HepG2 (cell line): ENCODE measurements around the gene DACT2.

Experiments
- ATF1 ChIP-seq: IDR thresholded peaks from 2 replicates; pipeline ENCODE4 v1.6.1; 2016; ENCODE audit warnings: mild to moderate bottlenecking, control low read depth
- CHD4 ChIP-seq: fragments of 200-600 bp; sonication (generic); IDR thresholded peaks from 2 replicates; pipeline ENCODE4 v1.7.0; 2017; ENCODE audit warnings: mild to moderate bottlenecking, low read length, borderline replicate concordance
- FOXA1 ChIP-seq, 2 experiments: fragments of 450-650 bp in 1 of 2; sonication (generic) in 1 of 2; formaldehyde crosslinking in 1 of 2; IDR thresholded peaks; 2 replicates each; pipeline versions ENCODE4 v1.4.0 to v1.6.1; 2016 to 2020; ENCODE audit warnings: missing genetic modification reagents in 1 of 2
- SAFB2 ChIP-seq: sonication (generic); formaldehyde crosslinking; IDR thresholded peaks from 2 replicates; pipeline ENCODE4 v1.5.1; 2020; ENCODE audit warnings: missing genetic modification reagents, low read depth, mild to moderate bottlenecking, borderline replicate concordance
- XBP1 ChIP-seq: sonication (generic); formaldehyde crosslinking; IDR thresholded peaks from 2 replicates; pipeline ENCODE4 v1.5.0; 2020; ENCODE audit warnings: missing genetic modification reagents
- ZNF274 ChIP-seq: sonication (generic); formaldehyde crosslinking; IDR thresholded peaks from 2 replicates; pipeline ENCODE4 v1.5.1; 2020; ENCODE audit warnings: mild to moderate bottlenecking, missing genetic modification reagents
- ZNF547 ChIP-seq: sonication (generic); formaldehyde crosslinking; IDR thresholded peaks from 2 replicates; pipeline ENCODE4 v1.5.1; 2020; ENCODE audit warnings: mild to moderate bottlenecking, missing genetic modification reagents
- TF ChIP-seq, protein P1 (sequence below): sonication (generic); formaldehyde crosslinking; IDR thresholded peaks from 2 replicates; pipeline ENCODE4 v1.5.0; 2020; ENCODE audit warnings: mild to moderate bottlenecking, missing genetic modification reagents, moderate library complexity

DNA sequence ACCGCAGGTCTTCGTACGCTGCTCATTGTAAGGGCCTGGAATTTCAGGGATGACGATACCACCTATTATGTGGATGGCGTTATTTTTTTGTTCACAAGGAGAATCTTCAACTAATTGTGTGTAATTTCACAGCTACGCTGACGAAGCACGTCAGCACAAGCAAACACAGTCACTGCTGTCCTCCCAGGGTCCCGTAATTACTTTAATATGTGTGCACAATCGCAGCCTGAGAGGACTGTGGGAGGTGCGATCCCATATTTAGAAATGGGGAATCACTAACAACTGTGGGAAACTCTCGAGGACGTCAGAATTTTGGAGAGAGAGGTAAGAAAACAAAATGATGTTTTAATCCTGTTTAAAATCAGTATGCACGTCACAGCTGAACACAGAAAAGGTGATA lies 40.2 kb upstream of the DACT2 start:
- TF ChIP-seq, protein P1, sequence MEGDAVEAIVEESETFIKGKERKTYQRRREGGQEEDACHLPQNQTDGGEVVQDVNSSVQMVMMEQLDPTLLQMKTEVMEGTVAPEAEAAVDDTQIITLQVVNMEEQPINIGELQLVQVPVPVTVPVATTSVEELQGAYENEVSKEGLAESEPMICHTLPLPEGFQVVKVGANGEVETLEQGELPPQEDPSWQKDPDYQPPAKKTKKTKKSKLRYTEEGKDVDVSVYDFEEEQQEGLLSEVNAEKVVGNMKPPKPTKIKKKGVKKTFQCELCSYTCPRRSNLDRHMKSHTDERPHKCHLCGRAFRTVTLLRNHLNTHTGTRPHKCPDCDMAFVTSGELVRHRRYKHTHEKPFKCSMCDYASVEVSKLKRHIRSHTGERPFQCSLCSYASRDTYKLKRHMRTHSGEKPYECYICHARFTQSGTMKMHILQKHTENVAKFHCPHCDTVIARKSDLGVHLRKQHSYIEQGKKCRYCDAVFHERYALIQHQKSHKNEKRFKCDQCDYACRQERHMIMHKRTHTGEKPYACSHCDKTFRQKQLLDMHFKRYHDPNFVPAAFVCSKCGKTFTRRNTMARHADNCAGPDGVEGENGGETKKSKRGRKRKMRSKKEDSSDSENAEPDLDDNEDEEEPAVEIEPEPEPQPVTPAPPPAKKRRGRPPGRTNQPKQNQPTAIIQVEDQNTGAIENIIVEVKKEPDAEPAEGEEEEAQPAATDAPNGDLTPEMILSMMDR (CRISPR knock-in tag), result no peak
- TF ChIP-seq FOXA1 (IDR thresholded peaks at IDR 0.05) (no peak), FOXA1 (CRISPR knock-in tag; IDR thresholded peaks at IDR 0.05) (no peak), ATF1 (no peak), XBP1 (CRISPR knock-in tag) (no peak), SAFB2 (CRISPR knock-in tag) (no peak), ZNF547 (CRISPR knock-in tag) (no peak), ZNF274 (CRISPR knock-in tag) (no peak), CHD4 (no peak)
